T follicular helper cell (primary cell): Measurements from ENCODE around the gene HOXD11.

Experiments used
- DNase-seq: peaks from one replicate; pipeline ENCODE4 v3.0.0-alpha.2; 2020; ENCODE audit warnings: low read depth

Gene HOXD11

GRCh38 chr2:176105078-176105729 lies 1.9 kb upstream of the HOXD11 start:
- DNase-seq = no peak

- DNase-seq = no peak
Observed at GRCh38 chr2:176105730-176106580, 1.1 kb upstream of the HOXD11 start.

- DNase-seq = no peak
Observed at GRCh38 chr2:176107731-176108181, 676 bp downstream of the HOXD11 start.

GRCh38 chr2:176109192-176109901 lies 2.3 kb downstream of the HOXD11 start:
- DNase-seq = no peak

- DNase-seq = no peak
Observed at GRCh38 chr2:176109946-176110345, 2.9 kb downstream of the HOXD11 start.

GRCh38 chr2:176110415-176111308 lies 3.6 kb downstream of the HOXD11 start:
- DNase-seq = no peak

- DNase-seq = no peak
Observed at GRCh38 chr2:176111309-176111663, 4.2 kb downstream of the HOXD11 start.

- DNase-seq = no peak
Observed at GRCh38 chr2:176111846-176112374, 4.8 kb downstream of the HOXD11 start.

GRCh38 chr2:176112375-176113302 lies 5.6 kb downstream of the HOXD11 start:
- no peak for DNase-seq

- DNase-seq = no peak
Observed at GRCh38 chr2:176114120-176114929, 7.2 kb downstream of the HOXD11 start.

- no peak for DNase-seq
Observed at GRCh38 chr2:176114930-176115625, 8.0 kb downstream of the HOXD11 start.

- DNase-seq = no peak
Observed at GRCh38 chr2:176115883-176116813, 9.1 kb downstream of the HOXD11 start, which contains the start of gene HOXD10. Gene HOXD10, plus strand, starts transcription at chr2:176116778. Its CDS starts 56 bp downstream, at chr2:176116834.

- no peak for DNase-seq
Observed at GRCh38 chr2:176117162-176117822, 10.2 kb downstream of the HOXD11 start.

GRCh38 chr2:176117823-176118371 lies 10.8 kb downstream of the HOXD11 start:
- no peak for DNase-seq

GRCh38 chr2:176118601-176119339 lies 11.7 kb downstream of the HOXD11 start:
- no peak for DNase-seq
